GM13977 (cell line): ENCODE data around the gene IPO5.

Experiments
- DNase-seq: peaks from one replicate; pipeline ENCODE4 v3.0.0; 2012; ENCODE audit warnings: low spot score
- in situ Hi-C: fragments of 300-500 bp; cut with MboI; formaldehyde crosslinking; loops from one replicate; pipeline ENCODE4 v1.12.0; 2022; ENCODE audit warnings: low sequenced_read_pairs, low pct_unique_long_range_greater_than_20kb, mixed read lengths, inconsistent platforms; ENCODE audit not compliant: unreplicated experiment
- TF ChIP-seq, protein P1 (sequence below): IDR thresholded peaks from 2 replicates; pipeline ENCODE4 v1.5.1; 2012; ENCODE audit warnings: mild to moderate bottlenecking, control low read depth; ENCODE audit not compliant: insufficient read depth; ENCODE audit errors: extremely low read depth, missing control alignments

The IPO5 gene

GRCh38 chr13:97977982-97978381 lies 24.5 kb downstream of the IPO5 start:
- TF ChIP-seq, protein P1, sequence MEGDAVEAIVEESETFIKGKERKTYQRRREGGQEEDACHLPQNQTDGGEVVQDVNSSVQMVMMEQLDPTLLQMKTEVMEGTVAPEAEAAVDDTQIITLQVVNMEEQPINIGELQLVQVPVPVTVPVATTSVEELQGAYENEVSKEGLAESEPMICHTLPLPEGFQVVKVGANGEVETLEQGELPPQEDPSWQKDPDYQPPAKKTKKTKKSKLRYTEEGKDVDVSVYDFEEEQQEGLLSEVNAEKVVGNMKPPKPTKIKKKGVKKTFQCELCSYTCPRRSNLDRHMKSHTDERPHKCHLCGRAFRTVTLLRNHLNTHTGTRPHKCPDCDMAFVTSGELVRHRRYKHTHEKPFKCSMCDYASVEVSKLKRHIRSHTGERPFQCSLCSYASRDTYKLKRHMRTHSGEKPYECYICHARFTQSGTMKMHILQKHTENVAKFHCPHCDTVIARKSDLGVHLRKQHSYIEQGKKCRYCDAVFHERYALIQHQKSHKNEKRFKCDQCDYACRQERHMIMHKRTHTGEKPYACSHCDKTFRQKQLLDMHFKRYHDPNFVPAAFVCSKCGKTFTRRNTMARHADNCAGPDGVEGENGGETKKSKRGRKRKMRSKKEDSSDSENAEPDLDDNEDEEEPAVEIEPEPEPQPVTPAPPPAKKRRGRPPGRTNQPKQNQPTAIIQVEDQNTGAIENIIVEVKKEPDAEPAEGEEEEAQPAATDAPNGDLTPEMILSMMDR: no peak
- DNase-seq: no peak
- in situ Hi-C loops: no loop called here

- TF ChIP-seq, protein P1: no peak
- in situ Hi-C loops: no loop called here
- DNase-seq: no peak
Observed at GRCh38 chr13:97978651-97979050, 25.2 kb downstream of the IPO5 start.

DNA sequence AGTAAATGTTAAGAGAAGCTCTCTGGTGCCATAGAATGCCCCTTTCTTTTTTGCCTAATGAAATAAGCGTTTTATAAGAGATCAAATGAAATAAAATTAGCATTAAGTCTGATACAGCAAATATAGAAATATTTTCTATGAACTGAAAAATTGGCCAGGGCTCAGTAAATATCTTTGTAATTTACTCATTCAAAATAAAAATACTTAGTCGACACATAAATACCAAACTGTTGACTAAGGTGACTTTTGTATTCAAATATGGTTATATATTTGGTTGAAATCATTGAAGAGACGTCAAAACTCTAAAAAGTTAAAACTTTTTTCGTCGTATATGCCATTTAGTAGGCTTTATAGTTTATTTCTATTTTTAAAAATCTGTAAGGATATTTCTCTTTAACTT lies 25.6 kb downstream of the IPO5 start:
- in situ Hi-C loops: no loop called here
- DNase-seq: no peak
- TF ChIP-seq, protein P1: no peak

DNA sequence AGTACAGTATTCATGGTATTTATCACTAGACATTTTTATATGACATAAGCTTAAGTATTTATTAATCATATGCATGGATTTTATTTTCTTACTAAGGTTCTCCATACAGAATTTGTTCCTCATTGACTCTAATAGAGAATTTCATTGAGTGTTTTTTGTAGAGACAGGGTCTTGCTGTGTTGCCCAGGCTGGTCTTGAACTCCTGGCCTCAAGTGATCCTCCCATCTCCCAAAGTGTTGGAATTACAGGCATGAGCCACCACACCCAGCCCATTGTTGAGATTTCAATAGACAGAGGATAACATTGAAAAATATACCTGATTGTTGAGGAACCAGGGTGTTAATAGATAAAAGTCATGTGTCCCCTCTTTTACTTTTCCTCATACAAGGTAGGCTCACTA lies 26.1 kb downstream of the IPO5 start:
- TF ChIP-seq, protein P1: no peak
- in situ Hi-C loops: no loop called here
- no peak for DNase-seq

DNA sequence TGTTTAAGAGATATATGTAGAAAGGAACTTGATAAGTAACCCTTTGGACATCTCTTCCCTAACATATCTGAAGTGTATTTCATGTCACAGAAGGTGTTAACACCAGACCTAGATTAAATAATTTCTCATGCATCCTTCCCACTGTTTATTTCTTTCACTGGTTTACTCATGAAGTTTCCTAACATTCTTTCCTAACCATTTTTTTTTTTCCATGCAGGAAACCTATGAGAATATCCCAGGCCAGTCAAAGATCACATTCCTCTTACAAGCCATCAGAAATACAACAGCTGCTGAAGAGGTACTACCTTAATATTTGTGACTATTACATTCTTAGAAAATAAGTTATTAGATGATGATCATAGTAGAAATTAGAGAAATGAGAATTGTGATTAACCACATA lies 28.8 kb downstream of the IPO5 start:
- no peak for DNase-seq
- TF ChIP-seq, protein P1: no peak
- in situ Hi-C loops: no loop called here

DNA sequence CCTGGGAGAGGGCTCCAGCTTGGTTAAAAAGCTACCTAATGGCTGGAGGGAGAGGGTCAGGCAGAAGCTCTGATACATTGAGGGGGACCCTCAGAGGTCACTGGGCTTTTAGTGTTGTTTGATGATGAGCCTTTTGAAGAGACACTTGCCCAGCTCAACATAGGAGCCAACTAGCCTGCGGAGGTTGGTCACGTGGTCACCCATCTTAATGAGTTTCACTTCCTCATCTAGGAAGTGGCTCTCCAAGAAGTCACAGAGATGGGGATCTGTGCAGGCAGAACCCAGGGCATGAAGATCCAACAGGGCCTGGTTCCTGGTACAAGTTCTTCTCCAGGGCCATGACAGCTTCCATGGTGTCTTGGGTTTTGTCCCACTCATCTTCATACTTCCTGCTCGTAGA lies 33.4 kb downstream of the IPO5 start:
- in situ Hi-C loops: no loop called here
- DNase-seq: no peak
- TF ChIP-seq, protein P1: no peak

- TF ChIP-seq, protein P1: no peak
- in situ Hi-C loops: no loop called here
- no peak for DNase-seq
Observed at GRCh38 chr13:97999653-98000052, 46.2 kb downstream of the IPO5 start.
